Activated naive CD4-positive, alpha-beta T cell treated with Interleukin-2 at 50 U/mL for 16 hours (primary cell): ENCODE results near the gene CCR4.
A peak's percentile ranks its signal among the peaks of the same experiment; 100 is the strongest.
"Not testable (repeated sequence)": the region's sequence is repeated elsewhere in the genome, so short reads cannot be mapped to it uniquely, and the experiment has no call there.

Experiments
- DNase-seq: peaks from one replicate; pipeline ENCODE4 v3.0.0-alpha.2; 2020

The CCR4 gene

GRCh38 chr3:32954506-32954905, 3.1 kb downstream of the CCR4 start:
- peak; percentile 40 for DNase-seq

GRCh38 chr3:32956750-32957570, 5.5 kb downstream of the CCR4 start:
- DNase-seq = no peak

GRCh38 chr3:32958509-32958908, 7.1 kb downstream of the CCR4 start:
- no peak for DNase-seq

- no peak for DNase-seq
These were observed 7.9 kb downstream of the CCR4 start for GRCh38 chr3:32959371-32959770.

GRCh38 chr3:32960404-32961170, 9.1 kb downstream of the CCR4 start:
- DNase-seq = no peak

- DNase-seq = peak; percentile 35
These were observed 9.8 kb downstream of the CCR4 start for GRCh38 chr3:32961189-32961715.

GRCh38 chr3:32963871-32964270, 12.4 kb downstream of the CCR4 start:
- peak; percentile 42 for DNase-seq

- not testable (repeated sequence) for DNase-seq
These were observed 13.3 kb downstream of the CCR4 start for GRCh38 chr3:32964781-32965180.

- not testable (repeated sequence) for DNase-seq
These were observed 14.3 kb downstream of the CCR4 start for GRCh38 chr3:32965617-32966213.

- not testable (repeated sequence) for DNase-seq
These were observed 15.2 kb downstream of the CCR4 start for GRCh38 chr3:32966627-32967026.

- no peak for DNase-seq
These were observed 16.9 kb downstream of the CCR4 start for GRCh38 chr3:32968166-32968919.

GRCh38 chr3:32968920-32969389, 17.5 kb downstream of the CCR4 start:
- no peak for DNase-seq

- no peak for DNase-seq
These were observed 18.2 kb downstream of the CCR4 start for GRCh38 chr3:32969656-32970055.

GRCh38 chr3:32971291-32971690, 19.8 kb downstream of the CCR4 start:
- DNase-seq = not testable (repeated sequence)

GRCh38 chr3:32972482-32973146, 21.2 kb downstream of the CCR4 start:
- DNase-seq = no peak

- no peak for DNase-seq
These were observed 22.5 kb downstream of the CCR4 start for GRCh38 chr3:32973982-32974381.

- DNase-seq = no peak
These were observed 24.6 kb downstream of the CCR4 start for GRCh38 chr3:32975891-32976595.

- DNase-seq = no peak
These were observed 26.4 kb downstream of the CCR4 start for GRCh38 chr3:32977861-32978260.

- DNase-seq = no peak
These were observed 26.9 kb downstream of the CCR4 start for GRCh38 chr3:32978331-32978730.

- no peak for DNase-seq
These were observed 31.7 kb downstream of the CCR4 start for GRCh38 chr3:32983124-32983523.

- not testable (repeated sequence) for DNase-seq
These were observed 33.5 kb downstream of the CCR4 start for GRCh38 chr3:32984918-32985317.
